Measurements from ENCODE around the gene KSR1. TPM values are rescaled to one million over a fixed set of nuclear protein-coding genes. Genes with fewer than 3 reads are reported as not detected.
A peak's percentile ranks its signal among the peaks of the same experiment; 100 is the strongest.

Gene KSR1
- total and polyA plus RNA-seq, 2 of the 4 experiments (the other 2 are of a cell fraction): 12.5 to 21.9 TPM

DNA sequence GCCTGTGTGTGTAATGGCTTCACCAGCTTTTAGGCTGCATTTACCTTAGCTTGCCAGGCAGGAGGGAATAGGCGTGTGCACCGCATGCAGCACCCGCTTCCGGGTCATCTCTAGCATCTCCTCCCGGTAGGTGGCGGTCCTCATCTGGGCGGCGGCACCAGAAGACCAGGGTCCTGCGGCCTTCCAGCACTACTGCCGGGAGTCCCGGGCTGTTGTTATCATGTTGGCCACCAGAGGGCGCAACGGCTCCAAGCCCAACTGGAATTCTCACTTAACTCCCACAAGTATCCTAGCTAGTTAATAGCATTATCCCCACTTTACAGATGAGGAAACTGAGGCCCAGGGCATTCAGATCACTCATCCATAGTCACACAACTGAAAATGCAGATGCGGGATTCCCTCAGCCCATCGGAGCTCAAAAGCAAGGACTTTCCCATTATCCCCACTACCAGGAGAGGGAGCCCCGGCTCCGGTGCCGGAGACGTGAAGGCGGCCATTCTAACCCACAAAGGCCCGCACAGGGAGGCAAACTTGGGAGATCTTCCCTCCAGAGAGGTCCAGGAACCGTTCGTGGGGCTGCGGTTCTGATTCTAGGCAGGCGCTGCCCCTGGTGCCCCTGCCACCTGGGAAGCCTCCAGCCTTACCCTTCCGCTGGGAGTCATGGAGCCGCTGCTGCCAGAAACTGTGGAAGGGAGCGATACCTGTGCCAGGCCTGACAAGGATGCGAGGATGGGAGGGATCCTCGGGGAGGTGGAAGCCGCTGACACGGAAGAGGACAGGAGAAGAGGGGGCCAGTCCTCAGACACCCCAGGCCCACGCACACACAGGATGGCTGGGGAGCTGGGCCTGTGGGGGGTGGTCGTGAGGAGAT lies 198.6 kb downstream of the KSR1 start:
- Histone ChIP-seq H4K8ac (ENCODE audit: low read depth in 2 of 2, low read length in 2 of 2) (no peak overlapping the region), H3K27me3 (ENCODE audit: control insufficient read depth, insufficient read depth, low read length) (peaks cover 2% of the 10 kb centered on the region; the same call in 1 of the 2 replicates), H3K79me1 (ENCODE audit: low read depth in 1 of 2, low read length in 2 of 2) (no peaks in the 10 kb centered on the region), H3K23ac (ENCODE audit: low read depth, low read length) (no peak overlapping the region), H2AFZ (replicated peaks; ENCODE audit: low read length, poor library complexity) (peak overlapping the region; percentile 73), H4K5ac (ENCODE audit: low read depth, low read length) (no peak overlapping the region), H3K56ac (ENCODE audit: extremely low read depth, insufficient read depth, low read length) (no peak overlapping the region), H3K18ac (ENCODE audit: low read depth, low read length) (no peak overlapping the region), H4K20me1 (ENCODE audit: insufficient read depth, low read length) (no peaks in the 10 kb centered on the region; the same call in 1 of the 2 replicates), H3K9me3 (ENCODE audit: control insufficient read depth, insufficient read depth, low read length) (no peaks in the 10 kb centered on the region), H2BK5ac (ENCODE audit: low read depth, low read length, poor library complexity, severe bottlenecking) (no peak overlapping the region), H2AK5ac (ENCODE audit: low read depth, low read length) (no peak overlapping the region), H3K27ac (ENCODE audit: insufficient read depth, low read length) (no peak overlapping the region), H2BK15ac (ENCODE audit: low read depth, low read length) (no peak overlapping the region), H2AK9ac (replicated peaks; ENCODE audit: low read depth, low read length, poor library complexity) (no peak overlapping the region), H3K4me1 (ENCODE audit: control insufficient read depth, insufficient read depth, low read length) (no peaks in the 10 kb centered on the region), H3K36me3 (ENCODE audit: control insufficient read depth, insufficient read depth, low read length) (no peaks in the 10 kb centered on the region), H2BK20ac (ENCODE audit: low read depth, low read length) (no peak overlapping the region), H3K14ac (replicated peaks; ENCODE audit: low read depth, low read length) (no peak overlapping the region), H3K4me3 (ENCODE audit: insufficient read depth, low read depth, low read length) (no peak overlapping the region), H3K9ac (ENCODE audit: low read depth, low read length) (no peak overlapping the region), H3K4ac (ENCODE audit: low read depth, low read length) (no peak overlapping the region), H3K4me2 (ENCODE audit: low read depth, low read length) (no peak overlapping the region), H3K9me1 (ENCODE audit: insufficient read depth, low read length) (no peaks in the 10 kb centered on the region; the same call in 1 of the 2 replicates), H4K91ac (ENCODE audit: insufficient read depth, low read depth, low read length) (no peak overlapping the region), H2BK120ac (ENCODE audit: low read depth, low read length) (no peak overlapping the region)
- CTCF ChIA-PET: interaction anchor here (0.6 to 1.9 kb wide), 12 partner anchors 39 to 982 kb away, joined by 3 to 10 read pairs (median 4); partner anchors contain the start of gene NOS2
- in situ Hi-C loops (cut with MboI; ENCODE audit: low sequenced_read_pairs) (loop anchor here (10.0 kb wide), 1 partner anchor 230 kb away; no protein-coding TSS in a partner anchor), intact Hi-C loops (cut with micrococcal nuclease) (loop anchor here (1.0 to 5.0 kb wide), 3 partner anchors 101 to 418 kb away; no protein-coding TSS in a partner anchor), dilution Hi-C loops (cut with HindIII; ENCODE audit: low sequenced_read_pairs, unreplicated experiment) (no loop called here)
- POLR2A ChIA-PET (ENCODE audit: unreplicated experiment): no interaction called here
- peak; percentile 75 for ATAC-seq (ENCODE audit: low read depth)
- TF ChIP-seq CEBPB (IDR thresholded peaks at IDR 0.05; ENCODE audit: low read depth, low read length) (no peak), SMC3 (IDR thresholded peaks at IDR 0.05; ENCODE audit: low read depth, low read length) (peak; percentile 74), RAD21 (IDR thresholded peaks at IDR 0.05; ENCODE audit: low read length) (peak; percentile 52)
- TF ChIP-seq, protein P1, sequence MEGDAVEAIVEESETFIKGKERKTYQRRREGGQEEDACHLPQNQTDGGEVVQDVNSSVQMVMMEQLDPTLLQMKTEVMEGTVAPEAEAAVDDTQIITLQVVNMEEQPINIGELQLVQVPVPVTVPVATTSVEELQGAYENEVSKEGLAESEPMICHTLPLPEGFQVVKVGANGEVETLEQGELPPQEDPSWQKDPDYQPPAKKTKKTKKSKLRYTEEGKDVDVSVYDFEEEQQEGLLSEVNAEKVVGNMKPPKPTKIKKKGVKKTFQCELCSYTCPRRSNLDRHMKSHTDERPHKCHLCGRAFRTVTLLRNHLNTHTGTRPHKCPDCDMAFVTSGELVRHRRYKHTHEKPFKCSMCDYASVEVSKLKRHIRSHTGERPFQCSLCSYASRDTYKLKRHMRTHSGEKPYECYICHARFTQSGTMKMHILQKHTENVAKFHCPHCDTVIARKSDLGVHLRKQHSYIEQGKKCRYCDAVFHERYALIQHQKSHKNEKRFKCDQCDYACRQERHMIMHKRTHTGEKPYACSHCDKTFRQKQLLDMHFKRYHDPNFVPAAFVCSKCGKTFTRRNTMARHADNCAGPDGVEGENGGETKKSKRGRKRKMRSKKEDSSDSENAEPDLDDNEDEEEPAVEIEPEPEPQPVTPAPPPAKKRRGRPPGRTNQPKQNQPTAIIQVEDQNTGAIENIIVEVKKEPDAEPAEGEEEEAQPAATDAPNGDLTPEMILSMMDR (conservative IDR thresholded peaks at IDR 0.05; ENCODE audit: low read depth, low read length): peak; percentile 73
- 35% methylated on average over 21 of the region's 34 CpGs; no CpG with 5 or more reads in 1 of the 2 experiments for WGBS, 2 experiments (ENCODE audit: extremely low coverage in 2 of 2, insufficient read length in 1 of 2)
- peak; percentile 45 for DNase-seq
- BruUV-seq (replicated peaks): no TSS peak
